Tibial nerve (tissue), 4 donors: ENCODE data around the gene MBOAT2. TPM values are rescaled to one million over a fixed set of nuclear protein-coding genes. Genes with fewer than 3 reads are reported as not detected.

Experiments
- DNase-seq, 2 donors: peaks; one replicate each; pipeline ENCODE4 v3.0.0-alpha.2; 2019; ENCODE audit warnings: low spot score in 2 of 2
- H3K27ac ChIP-seq, 4 donors: fragments of 200-600 bp; sonication (generic) in 3 of 4; one replicate each; pipeline ENCODE4 v1.5.1; 2017 to 2019; ENCODE audit warnings: mild to moderate bottlenecking in 1 of 4
- H3K27me3 ChIP-seq, 2 donors: fragments of 200-600 bp; sonication (generic) in 1 of 2; one replicate each; pipeline versions ENCODE4 v1.5.1 to v1.6.0; 2017 to 2019
- H3K36me3 ChIP-seq, 3 donors: fragments of 200-600 bp; sonication (generic); one replicate each; pipeline ENCODE4 v1.5.1; 2018 to 2019
- H3K4me1 ChIP-seq, 4 donors: fragments of 200-600 bp; sonication (generic) in 3 of 4; one replicate each; pipeline ENCODE4 v1.5.1; 2017 to 2019
- H3K4me3 ChIP-seq, 4 donors: fragments of 200-600 bp; sonication (generic) in 3 of 4; one replicate each; pipeline ENCODE4 v1.5.1; 2017 to 2019; ENCODE audit warnings: mild to moderate bottlenecking in 1 of 4, moderate library complexity in 1 of 4
- H3K9me3 ChIP-seq, 4 donors: fragments of 200-600 bp; sonication (generic) in 3 of 4; one replicate each; pipeline ENCODE4 v1.5.1; 2017 to 2019
- EP300 ChIP-seq, 2 donors: sonication (generic); formaldehyde crosslinking; IDR thresholded peaks; one replicate each; pipeline ENCODE4 v1.6.1; 2017; ENCODE audit warnings: antibody characterized with exemption in 2 of 2, mild to moderate bottlenecking in 1 of 2
- POLR2A ChIP-seq, 2 donors: fragments of 450-650 bp; IDR thresholded peaks; one replicate each; pipeline ENCODE4 v1.6.1; 2017; ENCODE audit warnings: antibody characterized with exemption in 2 of 2, mild to moderate bottlenecking in 2 of 2, moderate library complexity in 2 of 2
- WGBS, 2 donors: methylation state at CpG; one replicate each; pipeline ENCODE4 v1.1.5; 2018; 5-methylcytosine and 5-hydroxymethylcytosine counted together
- total RNA-seq, 4 donors: library from RNA; depleted of rRNA; stranded (reverse); fragments of >200 nt; gene quantifications; one replicate each; pipeline ENCODE4 v1.1.0, GENCODE V29; 2016
- TF ChIP-seq, protein P1 (sequence below), 5 experiments: fragments of 200-600 bp in 3 of 5; fragments of 450-650 bp in 2 of 5; sonication (generic) in 3 of 5; IDR thresholded peaks; one replicate each; pipeline ENCODE4 v1.5.1; 2016 to 2019; ENCODE audit warnings: antibody characterized with exemption in 5 of 5, mild to moderate bottlenecking in 3 of 5, moderate library complexity in 2 of 5

Gene MBOAT2
- total RNA-seq, 4 donors from 2014 or later: 23.7 to 56.2 (median 45.5) TPM

DNA sequence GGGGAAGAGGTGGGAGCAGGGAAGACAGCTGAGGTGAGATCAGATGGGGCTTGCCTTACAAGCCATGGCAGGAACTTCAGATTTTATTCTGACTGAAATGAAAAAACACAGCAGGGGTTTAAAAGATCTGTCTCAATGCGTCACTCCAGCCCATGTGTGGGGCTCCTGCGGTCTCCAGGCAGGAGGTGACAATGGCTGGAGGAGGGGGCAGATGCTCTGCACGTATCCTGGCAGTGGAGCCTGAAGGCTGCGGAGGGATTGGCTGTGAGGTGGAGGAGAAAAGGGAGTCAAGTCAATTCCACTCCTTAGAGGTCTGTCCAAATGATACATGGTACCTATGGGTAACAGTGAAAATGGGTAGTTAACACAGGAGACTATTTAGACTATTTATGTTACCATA, 125.6 kb downstream of the MBOAT2 start:
- peaks cover 0 to 2% (median 0%) of the 10 kb centered on the region in 4 donors for H3K4me1 ChIP-seq

DNA sequence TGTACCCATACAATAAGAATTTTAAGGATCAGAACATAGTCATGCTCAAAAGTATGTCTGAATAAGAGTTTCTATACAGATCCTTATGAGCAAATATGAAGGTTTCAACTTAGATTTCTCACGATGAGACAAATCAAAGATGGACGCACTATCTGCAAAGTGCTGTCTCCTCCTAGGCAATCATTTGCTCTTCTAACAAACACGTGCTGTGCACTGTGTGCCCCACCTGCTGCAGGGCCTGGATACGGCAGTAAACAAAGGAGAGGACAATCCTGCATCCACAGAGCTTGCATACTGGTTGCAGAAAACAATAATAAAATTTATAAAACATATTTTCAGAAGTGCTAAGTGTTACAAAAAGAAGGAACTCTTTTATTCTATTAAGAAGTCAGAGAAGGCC, 126.2 kb downstream of the MBOAT2 start:
- 87 to 88% methylated on average over 4 of the region's 4 CpGs for WGBS, 2 donors
- Histone ChIP-seq H3K4me3 (no peak overlapping the region), H3K36me3 (peaks cover 0 to 34% (median 4%) of the 10 kb centered on the region in 3 donors), H3K4me1 (peaks cover 0 to 3% (median 0%) of the 10 kb centered on the region in 4 donors), H3K9me3 (no peaks in the 10 kb centered on the region), H3K27ac (no peak overlapping the region), H3K27me3 (no peaks in the 10 kb centered on the region)
- TF ChIP-seq POLR2A (IDR thresholded peaks at IDR 0.05) (no peak), EP300 (IDR thresholded peaks at IDR 0.05) (no peak)
- TF ChIP-seq, protein P1, sequence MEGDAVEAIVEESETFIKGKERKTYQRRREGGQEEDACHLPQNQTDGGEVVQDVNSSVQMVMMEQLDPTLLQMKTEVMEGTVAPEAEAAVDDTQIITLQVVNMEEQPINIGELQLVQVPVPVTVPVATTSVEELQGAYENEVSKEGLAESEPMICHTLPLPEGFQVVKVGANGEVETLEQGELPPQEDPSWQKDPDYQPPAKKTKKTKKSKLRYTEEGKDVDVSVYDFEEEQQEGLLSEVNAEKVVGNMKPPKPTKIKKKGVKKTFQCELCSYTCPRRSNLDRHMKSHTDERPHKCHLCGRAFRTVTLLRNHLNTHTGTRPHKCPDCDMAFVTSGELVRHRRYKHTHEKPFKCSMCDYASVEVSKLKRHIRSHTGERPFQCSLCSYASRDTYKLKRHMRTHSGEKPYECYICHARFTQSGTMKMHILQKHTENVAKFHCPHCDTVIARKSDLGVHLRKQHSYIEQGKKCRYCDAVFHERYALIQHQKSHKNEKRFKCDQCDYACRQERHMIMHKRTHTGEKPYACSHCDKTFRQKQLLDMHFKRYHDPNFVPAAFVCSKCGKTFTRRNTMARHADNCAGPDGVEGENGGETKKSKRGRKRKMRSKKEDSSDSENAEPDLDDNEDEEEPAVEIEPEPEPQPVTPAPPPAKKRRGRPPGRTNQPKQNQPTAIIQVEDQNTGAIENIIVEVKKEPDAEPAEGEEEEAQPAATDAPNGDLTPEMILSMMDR (IDR thresholded peaks at IDR 0.05): no peak
- DNase-seq: no peak

More for the DNA sequence above, 125.6 kb downstream of the MBOAT2 start:
- DNase-seq: no peak
- no peak overlapping the region for H3K27ac ChIP-seq
- WGBS, 2 donors: 94 to 99% methylated on average over 4 of the region's 4 CpGs
- TF ChIP-seq POLR2A (IDR thresholded peaks at IDR 0.05) (no peak), EP300 (IDR thresholded peaks at IDR 0.05) (no peak)
- TF ChIP-seq, protein P1 (IDR thresholded peaks at IDR 0.05): no peak
- H3K4me3 ChIP-seq: no peak overlapping the region
- H3K27me3 ChIP-seq: no peaks in the 10 kb centered on the region
- no peaks in the 10 kb centered on the region for H3K9me3 ChIP-seq
- peaks cover 0 to 36% (median 4%) of the 10 kb centered on the region in 3 donors for H3K36me3 ChIP-seq

DNA sequence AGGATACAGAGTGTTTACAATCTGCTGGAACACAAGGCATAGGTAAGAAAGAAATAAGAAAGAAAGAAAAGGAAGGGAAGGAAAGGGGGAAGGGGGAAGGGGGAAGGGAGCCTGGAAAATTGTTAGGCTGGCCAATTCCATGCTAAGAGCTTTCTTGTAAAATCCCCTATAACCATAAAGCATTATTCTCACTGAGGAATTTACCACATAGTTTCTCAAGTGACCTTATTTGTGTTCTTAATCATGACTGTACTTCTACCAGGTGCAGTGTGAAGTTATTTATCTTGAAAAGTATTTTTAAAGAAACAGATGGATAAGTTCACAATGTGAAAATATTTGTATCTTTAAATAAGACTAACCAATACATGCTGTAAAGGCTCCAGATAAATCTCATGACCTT, 126.9 kb downstream of the MBOAT2 start:
- Histone ChIP-seq H3K4me1 (peaks cover 0 to 3% (median 0%) of the 10 kb centered on the region in 4 donors), H3K9me3 (no peaks in the 10 kb centered on the region), H3K4me3 (no peak overlapping the region), H3K27me3 (no peaks in the 10 kb centered on the region), H3K36me3 (peaks cover 0 to 30% (median 4%) of the 10 kb centered on the region in 3 donors), H3K27ac (no peak overlapping the region)
- TF ChIP-seq, protein P1 (IDR thresholded peaks at IDR 0.05): no peak
- TF ChIP-seq POLR2A (IDR thresholded peaks at IDR 0.05): no peak
- TF ChIP-seq EP300 (IDR thresholded peaks at IDR 0.05): no peak
- DNase-seq: no peak

DNA sequence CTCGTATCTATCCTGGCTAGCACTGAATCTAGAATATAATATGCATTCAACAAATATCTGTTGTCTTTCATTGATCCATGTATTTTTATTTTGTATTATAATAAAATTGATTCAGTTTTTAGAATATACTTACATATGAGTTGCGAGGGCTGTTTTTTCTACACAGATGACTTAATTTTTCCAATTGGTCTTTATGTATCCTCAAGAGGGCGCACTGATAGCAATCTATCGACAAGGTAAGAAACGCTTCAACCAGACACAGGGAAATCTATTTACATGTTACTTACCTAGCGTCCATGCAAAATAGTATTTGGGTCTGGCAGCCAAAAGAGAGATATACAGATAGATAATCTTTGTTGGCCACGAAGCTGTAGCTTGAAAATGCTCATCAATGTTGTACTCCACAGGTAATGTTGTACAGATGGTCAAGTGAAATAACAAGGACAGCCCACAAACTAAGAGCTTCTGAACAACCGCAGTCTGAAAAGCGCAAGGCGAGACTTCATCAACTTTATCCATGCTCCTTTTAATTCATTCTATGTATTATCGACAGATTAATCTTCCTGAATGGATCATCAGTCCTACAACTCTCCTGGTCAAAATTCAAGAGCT, 130.6 kb downstream of the MBOAT2 start:
- TF ChIP-seq POLR2A (IDR thresholded peaks at IDR 0.05) (no peak), EP300 (IDR thresholded peaks at IDR 0.05) (no peak)
- TF ChIP-seq, protein P1 (IDR thresholded peaks at IDR 0.05): peak; percentile 39 to 47 (median 44)
- 49 to 50% methylated on average over 11 of the region's 11 CpGs for WGBS, 2 donors
- peaks cover 0 to 18% (median 4%) of the 10 kb centered on the region in 3 donors for H3K36me3 ChIP-seq
- no peak overlapping the region for H3K4me3 ChIP-seq
- peaks cover 0 to 3% (median 0%) of the 10 kb centered on the region in 4 donors for H3K4me1 ChIP-seq
- H3K27me3 ChIP-seq: no peaks in the 10 kb centered on the region
- no peaks in the 10 kb centered on the region for H3K9me3 ChIP-seq
- peak in 1 of 2 donors; percentile 8 for DNase-seq
- H3K27ac ChIP-seq: no peak overlapping the region

DNA sequence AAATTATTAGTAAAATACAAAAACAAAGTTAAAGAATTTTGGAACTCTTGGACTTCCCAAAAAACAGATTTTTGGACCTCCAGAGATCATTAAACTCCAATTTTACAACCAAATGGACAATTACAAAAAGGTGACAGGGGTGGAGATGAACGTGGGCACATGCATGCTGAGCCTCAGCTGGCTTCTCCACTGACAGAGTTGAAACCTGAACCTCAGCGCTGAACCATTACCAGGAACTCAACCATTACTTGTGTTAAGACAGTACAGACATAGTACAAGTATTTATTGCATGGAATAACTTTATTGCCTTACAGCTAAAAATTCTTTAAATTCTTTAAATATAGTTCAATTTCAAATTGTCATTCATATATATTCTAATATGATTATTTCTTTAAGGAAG, 133.0 kb downstream of the MBOAT2 start:
- no peaks in the 10 kb centered on the region for H3K9me3 ChIP-seq
- 76 to 88% methylated on average over 2 of the region's 2 CpGs for WGBS, 2 donors
- no peak overlapping the region for H3K27ac ChIP-seq
- H3K4me3 ChIP-seq: no peak overlapping the region
- no peak for DNase-seq
- H3K4me1 ChIP-seq: peaks cover 0 to 3% (median 0%) of the 10 kb centered on the region in 4 donors
- H3K36me3 ChIP-seq: peaks cover 0 to 5% (median 0%) of the 10 kb centered on the region in 3 donors
- TF ChIP-seq POLR2A (IDR thresholded peaks at IDR 0.05) (no peak), EP300 (IDR thresholded peaks at IDR 0.05) (no peak)
- TF ChIP-seq, protein P1 (IDR thresholded peaks at IDR 0.05): no peak
- no peaks in the 10 kb centered on the region for H3K27me3 ChIP-seq
